Aorta (tissue), 5 donors: ENCODE measurements around the gene PDP2. TPM values are rescaled to one million over a fixed set of nuclear protein-coding genes. Genes with fewer than 3 reads are reported as not detected.

Source experiments
- ATAC-seq: fragments of 200-7000 bp; cut with Tn5 transposase; one replicate; pipeline ENCODE4 v1.9.1; 2022; ENCODE audit warnings: moderate library complexity; ENCODE audit not compliant: low FRiP score
- DNase-seq, 2 donors: peaks; one replicate each; pipeline ENCODE4 v3.0.0-alpha.2; 2020
- H3K27ac ChIP-seq, 2 donors: one replicate each; pipeline ENCODE4 v1.5.1; 2013; ENCODE audit warnings: low read length in 2 of 2, mild to moderate bottlenecking in 2 of 2, moderate library complexity in 2 of 2, control low read depth in 1 of 2, inconsistent platforms in 1 of 2, low read depth in 1 of 2
- H3K27me3 ChIP-seq, 2 donors: one replicate each; pipeline ENCODE4 v1.6.1; 2013; ENCODE audit warnings: control low read depth in 1 of 2, low read length in 1 of 2, mild to moderate bottlenecking in 1 of 2, moderate library complexity in 1 of 2; ENCODE audit not compliant: insufficient read depth in 2 of 2, control insufficient read depth in 1 of 2
- H3K36me3 ChIP-seq, 2 donors: one replicate each; pipeline ENCODE4 v1.6.1; 2013; ENCODE audit warnings: control low read depth in 1 of 2, low read length in 1 of 2, mild to moderate bottlenecking in 1 of 2; ENCODE audit not compliant: insufficient read depth in 2 of 2, control insufficient read depth in 1 of 2
- H3K4me1 ChIP-seq, 2 donors: one replicate each; pipeline ENCODE4 v1.6.1; 2013; ENCODE audit warnings: low read length in 2 of 2, control low read depth in 1 of 2, mild to moderate bottlenecking in 1 of 2, moderate library complexity in 1 of 2; ENCODE audit not compliant: insufficient read depth in 2 of 2, control insufficient read depth in 1 of 2
- H3K4me3 ChIP-seq, 2 donors: one replicate each; pipeline ENCODE4 v1.5.1; 2013; ENCODE audit warnings: low read length in 2 of 2, control low read depth in 1 of 2, mild to moderate bottlenecking in 1 of 2
- H3K9me3 ChIP-seq: one replicate; pipeline ENCODE4 v1.6.1; 2013; ENCODE audit warnings: mild to moderate bottlenecking, low read length; ENCODE audit not compliant: control insufficient read depth
- WGBS, 2 donors: extraction: QIAGEN DNeasy Blood & Tissue Kit; methylation state at CpG; one replicate each; pipeline ENCODE4 v1.1.7; 2013; 5-methylcytosine and 5-hydroxymethylcytosine counted together
- intact Hi-C, 2 donors: fragments of 100-400 bp; cut with DNase I; formaldehyde crosslinking; loops; one replicate each; pipeline versions ENCODE4 v1.14.2 to v1.15.0; 2022
- polyA plus RNA-seq, 2 donors: library from polyadenylated mRNA; stranded (reverse); fragments of 200-250 nt; gene quantifications; one replicate each; pipeline ENCODE4 v1.2.3, GENCODE V29; 2013
- total RNA-seq, 2 donors: library from RNA; stranded (reverse); fragmentation: NEBNext Ultra II Directional; extraction: Animal tissue kit (Norgen Biotek cat#: 25700); gene quantifications; one replicate each; pipeline ENCODE4 v1.2.1, GENCODE V29; 2021
- donor health status: healthy with polysubstance abuse.
- donor health status: Bipolar disorder and iron deficiency.
- donor health status: DM: no; HTN: no; CAD: no.
- donor health status: DM: no; HTN: no; CAD: no.
- donor health status: DM: yes; HTN: yes; CAD: no.

PDP2 gene
- total and polyA plus RNA-seq, 4 donors, result 2.1 to 10.9 (median 5.7) TPM

GRCh38 chr16:66917741-66918140 lies 37.4 kb downstream of the PDP2 start:
- ATAC-seq, result no peak
- Histone ChIP-seq H3K27ac (no peak overlapping the region), H3K4me1 (no peaks in the 10 kb centered on the region), H3K27me3 (no peaks in the 10 kb centered on the region), H3K9me3 (no peaks in the 10 kb centered on the region), H3K36me3 (no peaks in the 10 kb centered on the region), H3K4me3 (no peak overlapping the region)
- intact Hi-C loops, result no loop called here
- 95% methylated on average over 9 of the region's 9 CpGs for WGBS, 2 donors
- DNase-seq, result no peak

- WGBS, 2 donors, result 95 to 96% methylated on average over 6 of the region's 6 CpGs
- no peak overlapping the region for H3K4me3 ChIP-seq
- DNase-seq, result no peak
- H3K27ac ChIP-seq, result no peak overlapping the region
- H3K36me3 ChIP-seq, result no peaks in the 10 kb centered on the region
- intact Hi-C loops, result no loop called here
- no peaks in the 10 kb centered on the region for H3K9me3 ChIP-seq
- ATAC-seq, result no peak
- H3K4me1 ChIP-seq, result no peaks in the 10 kb centered on the region
- no peaks in the 10 kb centered on the region for H3K27me3 ChIP-seq
These were observed 38.0 kb downstream of the PDP2 start for GRCh38 chr16:66918355-66918754.

- no peaks in the 10 kb centered on the region for H3K9me3 ChIP-seq
- no peaks in the 10 kb centered on the region for H3K27me3 ChIP-seq
- no peak within 1 kb of the TSS for H3K27ac ChIP-seq
- H3K36me3 ChIP-seq, result no peaks in the 10 kb centered on the region
- no peak for DNase-seq
- no peak for ATAC-seq
- intact Hi-C loops, result no loop called here
- H3K4me1 ChIP-seq, result no peaks in the 10 kb centered on the region
- no peak within 1 kb of the TSS for H3K4me3 ChIP-seq
- WGBS, 2 donors, result 75 to 79% methylated on average over 7 of the region's 7 CpGs
These were observed 38.7 kb downstream of the PDP2 start, which contains the start of gene CDH16 for GRCh38 chr16:66918803-66919568. CDH16 (minus strand) TSS chr16:66918885; CDS start chr16:66918065, 820 bp downstream.

- intact Hi-C loops, result no loop called here
- WGBS, 2 donors, result 85% methylated on average over 5 of the region's 5 CpGs
- H3K4me3 ChIP-seq, result no peak overlapping the region
- H3K27ac ChIP-seq, result no peak overlapping the region
- H3K9me3 ChIP-seq, result no peaks in the 10 kb centered on the region
- DNase-seq, result no peak
- no peaks in the 10 kb centered on the region for H3K36me3 ChIP-seq
- no peaks in the 10 kb centered on the region for H3K4me1 ChIP-seq
- ATAC-seq, result no peak
- H3K27me3 ChIP-seq, result no peaks in the 10 kb centered on the region
These were observed 39.4 kb downstream of the PDP2 start for GRCh38 chr16:66919569-66920298.

- intact Hi-C loops, result no loop called here
- ATAC-seq (no peak), DNase-seq (no peak)
- no peaks in the 10 kb centered on the region for H3K27me3 ChIP-seq
- no peaks in the 10 kb centered on the region for H3K36me3 ChIP-seq
- H3K27ac ChIP-seq, result no peak overlapping the region
- no peak overlapping the region for H3K4me3 ChIP-seq
- WGBS, 2 donors, result 66 to 86% methylated on average over 2 of the region's 2 CpGs
- no peaks in the 10 kb centered on the region for H3K4me1 ChIP-seq
- no peaks in the 10 kb centered on the region for H3K9me3 ChIP-seq
These were observed 39.9 kb downstream of the PDP2 start for GRCh38 chr16:66920299-66920590.

GRCh38 chr16:66920924-66921680 lies 40.8 kb downstream of the PDP2 start:
- H3K36me3 ChIP-seq, result no peaks in the 10 kb centered on the region
- WGBS, 2 donors, result 85 to 86% methylated on average over 9 of the region's 9 CpGs
- H3K27ac ChIP-seq, result no peak overlapping the region
- H3K27me3 ChIP-seq, result no peaks in the 10 kb centered on the region
- DNase-seq (no peak), ATAC-seq (no peak)
- H3K4me1 ChIP-seq, result no peaks in the 10 kb centered on the region
- no peaks in the 10 kb centered on the region for H3K9me3 ChIP-seq
- intact Hi-C loops, result no loop called here
- no peak overlapping the region for H3K4me3 ChIP-seq

GRCh38 chr16:66921729-66922450 lies 41.6 kb downstream of the PDP2 start:
- Histone ChIP-seq H3K27ac (no peak overlapping the region), H3K4me3 (no peak overlapping the region), H3K36me3 (no peaks in the 10 kb centered on the region), H3K4me1 (no peaks in the 10 kb centered on the region), H3K27me3 (no peaks in the 10 kb centered on the region), H3K9me3 (no peaks in the 10 kb centered on the region)
- DNase-seq (no peak), ATAC-seq (no peak)
- 87 to 89% methylated on average over 42 of the region's 42 CpGs for WGBS, 2 donors
- intact Hi-C loops, result no loop called here

- Histone ChIP-seq H3K4me3 (no peak overlapping the region), H3K9me3 (no peaks in the 10 kb centered on the region), H3K27ac (peak overlapping the region; percentile 62 to 72), H3K27me3 (no peaks in the 10 kb centered on the region), H3K4me1 (no peaks in the 10 kb centered on the region), H3K36me3 (no peaks in the 10 kb centered on the region)
- intact Hi-C loops, result loop anchor here (1.0 kb wide), 2 partner anchors 20 to 25 kb away; no protein-coding TSS in a partner anchor
- peak; percentile 79 to 92 for DNase-seq
- peak; percentile 59 for ATAC-seq
- 2 to 5% methylated on average over 18 of the region's 18 CpGs for WGBS, 2 donors
These were observed 43.0 kb downstream of the PDP2 start for GRCh38 chr16:66923247-66923731.
